Breast epithelium (tissue), 4 donors: Measurements from ENCODE around the gene KCNH1. TPM values are rescaled to one million over a fixed set of nuclear protein-coding genes. Genes with fewer than 3 reads are reported as not detected.

Source experiments
- DNase-seq, 2 donors: peaks; one replicate each; pipeline ENCODE4 v3.0.0-alpha.2; 2019; ENCODE audit warnings: low spot score in 2 of 2
- H3K27ac ChIP-seq, 2 donors: fragments of 200-600 bp; sonication (generic) in 1 of 2; one replicate each; pipeline ENCODE4 v1.5.1; 2016 to 2019; ENCODE audit warnings: mild to moderate bottlenecking in 1 of 2
- H3K27me3 ChIP-seq, 2 donors: fragments of 200-600 bp; sonication (generic) in 1 of 2; one replicate each; pipeline versions ENCODE4 v1.5.1 to v1.6.0; 2017 to 2019; ENCODE audit warnings: control low read depth in 1 of 2, mild to moderate bottlenecking in 1 of 2
- H3K36me3 ChIP-seq: fragments of 200-600 bp; one replicate; pipeline ENCODE4 v1.5.1; 2019
- H3K4me1 ChIP-seq, 2 donors: fragments of 200-600 bp; sonication (generic); one replicate each; pipeline ENCODE4 v1.5.1; 2016 to 2019; ENCODE audit warnings: control low read depth in 1 of 2
- H3K4me3 ChIP-seq, 3 donors: fragments of 200-600 bp; sonication (generic); 1 replicate in 2 of 3; 2 replicates in 1 of 3; pipeline ENCODE4 v1.5.1; 2016 to 2019; ENCODE audit warnings: mild to moderate bottlenecking in 3 of 3, moderate library complexity in 2 of 3
- H3K9me3 ChIP-seq, 2 donors: fragments of 200-600 bp; sonication (generic) in 1 of 2; one replicate each; pipeline ENCODE4 v1.5.1; 2016 to 2019; ENCODE audit warnings: control low read depth in 1 of 2
- POLR2A ChIP-seq: fragments of 450-650 bp; IDR thresholded peaks from one replicate; pipeline ENCODE4 v1.6.1; 2016; ENCODE audit warnings: antibody characterized with exemption, mild to moderate bottlenecking, moderate library complexity
- POLR2AphosphoS5 ChIP-seq, 3 donors: sonication (generic); formaldehyde crosslinking; IDR thresholded peaks; one replicate each; pipeline ENCODE4 v1.6.1; 2017; ENCODE audit warnings: antibody characterized with exemption in 3 of 3
- intact Hi-C: fragments of 100-400 bp; cut with DNase I; formaldehyde crosslinking; loops from one replicate; pipeline ENCODE4 v1.15.1; 2023; ENCODE audit warnings: low total_unique reads
- total RNA-seq, 3 donors: library from RNA; depleted of rRNA; stranded (reverse); fragments of >200 nt; gene quantifications; one replicate each; pipeline ENCODE4 v1.1.0, GENCODE V29; 2016
- TF ChIP-seq, protein P1 (sequence below), 3 donors: fragments of 450-650 bp; IDR thresholded peaks; one replicate each; pipeline ENCODE4 v1.5.1; 2016 to 2017; ENCODE audit warnings: antibody characterized with exemption in 3 of 3, mild to moderate bottlenecking in 3 of 3, moderate library complexity in 3 of 3

The KCNH1 gene, protein sequence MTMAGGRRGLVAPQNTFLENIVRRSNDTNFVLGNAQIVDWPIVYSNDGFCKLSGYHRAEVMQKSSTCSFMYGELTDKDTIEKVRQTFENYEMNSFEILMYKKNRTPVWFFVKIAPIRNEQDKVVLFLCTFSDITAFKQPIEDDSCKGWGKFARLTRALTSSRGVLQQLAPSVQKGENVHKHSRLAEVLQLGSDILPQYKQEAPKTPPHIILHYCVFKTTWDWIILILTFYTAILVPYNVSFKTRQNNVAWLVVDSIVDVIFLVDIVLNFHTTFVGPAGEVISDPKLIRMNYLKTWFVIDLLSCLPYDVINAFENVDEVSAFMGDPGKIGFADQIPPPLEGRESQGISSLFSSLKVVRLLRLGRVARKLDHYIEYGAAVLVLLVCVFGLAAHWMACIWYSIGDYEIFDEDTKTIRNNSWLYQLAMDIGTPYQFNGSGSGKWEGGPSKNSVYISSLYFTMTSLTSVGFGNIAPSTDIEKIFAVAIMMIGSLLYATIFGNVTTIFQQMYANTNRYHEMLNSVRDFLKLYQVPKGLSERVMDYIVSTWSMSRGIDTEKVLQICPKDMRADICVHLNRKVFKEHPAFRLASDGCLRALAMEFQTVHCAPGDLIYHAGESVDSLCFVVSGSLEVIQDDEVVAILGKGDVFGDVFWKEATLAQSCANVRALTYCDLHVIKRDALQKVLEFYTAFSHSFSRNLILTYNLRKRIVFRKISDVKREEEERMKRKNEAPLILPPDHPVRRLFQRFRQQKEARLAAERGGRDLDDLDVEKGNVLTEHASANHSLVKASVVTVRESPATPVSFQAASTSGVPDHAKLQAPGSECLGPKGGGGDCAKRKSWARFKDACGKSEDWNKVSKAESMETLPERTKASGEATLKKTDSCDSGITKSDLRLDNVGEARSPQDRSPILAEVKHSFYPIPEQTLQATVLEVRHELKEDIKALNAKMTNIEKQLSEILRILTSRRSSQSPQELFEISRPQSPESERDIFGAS
- 1 to 10 TPM in 1 of 3 donors, under 1 TPM in 1, not detected in 1; 0.32 to 1.3 TPM for total RNA-seq

GRCh38 chr1:211133836-211134669 lies at the start of gene KCNH1:
TSS of gene KCNH1 (minus strand) at chr1:211134148. CDS start at chr1:211133945, 203 bp downstream.
- Histone ChIP-seq H3K4me3 (peak within 1 kb of the TSS; percentile 30 to 70 (median 52)), H3K9me3 (no peaks in the 10 kb centered on the region), H3K4me1 (peaks cover 0 to 5% of the 10 kb centered on the region in 2 donors), H3K36me3 (no peaks in the 10 kb centered on the region), H3K27ac (no peak within 1 kb of the TSS), H3K27me3 (no peaks in the 10 kb centered on the region)
- TF ChIP-seq, protein P1, sequence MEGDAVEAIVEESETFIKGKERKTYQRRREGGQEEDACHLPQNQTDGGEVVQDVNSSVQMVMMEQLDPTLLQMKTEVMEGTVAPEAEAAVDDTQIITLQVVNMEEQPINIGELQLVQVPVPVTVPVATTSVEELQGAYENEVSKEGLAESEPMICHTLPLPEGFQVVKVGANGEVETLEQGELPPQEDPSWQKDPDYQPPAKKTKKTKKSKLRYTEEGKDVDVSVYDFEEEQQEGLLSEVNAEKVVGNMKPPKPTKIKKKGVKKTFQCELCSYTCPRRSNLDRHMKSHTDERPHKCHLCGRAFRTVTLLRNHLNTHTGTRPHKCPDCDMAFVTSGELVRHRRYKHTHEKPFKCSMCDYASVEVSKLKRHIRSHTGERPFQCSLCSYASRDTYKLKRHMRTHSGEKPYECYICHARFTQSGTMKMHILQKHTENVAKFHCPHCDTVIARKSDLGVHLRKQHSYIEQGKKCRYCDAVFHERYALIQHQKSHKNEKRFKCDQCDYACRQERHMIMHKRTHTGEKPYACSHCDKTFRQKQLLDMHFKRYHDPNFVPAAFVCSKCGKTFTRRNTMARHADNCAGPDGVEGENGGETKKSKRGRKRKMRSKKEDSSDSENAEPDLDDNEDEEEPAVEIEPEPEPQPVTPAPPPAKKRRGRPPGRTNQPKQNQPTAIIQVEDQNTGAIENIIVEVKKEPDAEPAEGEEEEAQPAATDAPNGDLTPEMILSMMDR (IDR thresholded peaks at IDR 0.05), result peak; percentile 42 to 71 (median 47)
- TF ChIP-seq POLR2A, result no peak
- peak; percentile 46 to 62 for DNase-seq
- intact Hi-C loops, result no loop called here

DNA sequence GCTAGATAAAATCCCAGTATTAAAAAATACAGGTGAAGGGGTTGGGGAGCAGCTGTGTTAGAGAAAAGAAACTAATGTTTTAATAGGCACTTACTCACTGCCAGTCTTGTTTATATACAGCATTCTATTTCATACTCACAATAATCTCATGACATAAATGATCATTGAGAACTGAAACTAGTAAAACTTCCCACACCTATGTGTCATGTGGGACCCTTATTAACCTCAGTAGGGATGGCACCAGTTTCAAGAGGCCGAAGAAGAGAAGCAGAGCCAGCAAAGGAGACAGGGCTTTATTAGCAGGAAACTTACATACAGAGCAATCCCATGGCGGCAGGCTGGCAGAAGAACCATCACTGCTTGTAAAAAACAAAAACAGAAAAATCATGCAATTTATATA lies 48.8 kb upstream of the KCNH1 start:
- intact Hi-C loops, result no loop called here
- H3K27me3 ChIP-seq, result no peaks in the 10 kb centered on the region
- no peaks in the 10 kb centered on the region for H3K4me1 ChIP-seq
- TF ChIP-seq POLR2A (no peak), POLR2AphosphoS5 (IDR thresholded peaks at IDR 0.05) (no peak)
- TF ChIP-seq, protein P1 (IDR thresholded peaks at IDR 0.05), result no peak
- no peak overlapping the region for H3K4me3 ChIP-seq
- H3K27ac ChIP-seq, result no peak overlapping the region
- H3K36me3 ChIP-seq, result no peaks in the 10 kb centered on the region
- DNase-seq, result no peak
- H3K9me3 ChIP-seq, result no peaks in the 10 kb centered on the region

GRCh38 chr1:211174375-211174774 lies 40.4 kb upstream of the KCNH1 start:
- TF ChIP-seq, protein P1 (IDR thresholded peaks at IDR 0.05), result no peak
- TF ChIP-seq POLR2A (no peak), POLR2AphosphoS5 (IDR thresholded peaks at IDR 0.05) (no peak)

GRCh38 chr1:211172657-211173056 lies 38.7 kb upstream of the KCNH1 start:
- H3K4me1 ChIP-seq, result no peaks in the 10 kb centered on the region

More at GRCh38 chr1:211174375-211174774, 40.4 kb upstream of the KCNH1 start:
- Histone ChIP-seq H3K27ac (no peak overlapping the region), H3K4me1 (no peaks in the 10 kb centered on the region), H3K36me3 (no peaks in the 10 kb centered on the region), H3K9me3 (peaks cover 10 to 22% of the 10 kb centered on the region in 2 donors), H3K4me3 (no peak overlapping the region), H3K27me3 (no peaks in the 10 kb centered on the region)
- intact Hi-C loops, result no loop called here
- DNase-seq, result no peak

More at GRCh38 chr1:211172657-211173056, 38.7 kb upstream of the KCNH1 start:
- intact Hi-C loops, result no loop called here
- Histone ChIP-seq H3K9me3 (peaks cover 19 to 38% of the 10 kb centered on the region in 2 donors), H3K36me3 (no peaks in the 10 kb centered on the region), H3K4me3 (no peak overlapping the region), H3K27me3 (no peaks in the 10 kb centered on the region), H3K27ac (no peak overlapping the region)
- TF ChIP-seq POLR2A (no peak), POLR2AphosphoS5 (IDR thresholded peaks at IDR 0.05) (no peak)
- TF ChIP-seq, protein P1 (IDR thresholded peaks at IDR 0.05), result no peak
- DNase-seq, result no peak
